PFSK-1 (cell line): ENCODE measurements around the gene NPIPB2.

Source experiments
- FOXP2 ChIP-seq: optimal IDR thresholded peaks from 2 replicates; pipeline ENCODE3; 2011; ENCODE audit warnings: borderline replicate concordance, control low read depth, inconsistent platforms; ENCODE audit not compliant: insufficient read depth; ENCODE audit errors: extremely low read length, extremely low read depth
- POLR2AphosphoS5 ChIP-seq: IDR thresholded peaks from 2 replicates; pipeline ENCODE4 v1.6.1; 2012; ENCODE audit warnings: low read depth, mild to moderate bottlenecking, control low read depth, low read length, moderate library complexity
- REST ChIP-seq, 2 experiments: IDR thresholded peaks; 2 replicates each; pipeline versions ENCODE4 v1.6.1 to v1.8.0; 2011 to 2012; ENCODE audit warnings: low read depth in 2 of 2, low read length in 2 of 2, control low read depth in 1 of 2, inconsistent platforms in 1 of 2, mild to moderate bottlenecking in 1 of 2, moderate library complexity in 1 of 2; ENCODE audit not compliant: insufficient read depth in 1 of 2
- TAF1 ChIP-seq: IDR thresholded peaks from 2 replicates; pipeline ENCODE4 v1.6.1; 2012; ENCODE audit warnings: low read length, control low read depth, borderline replicate concordance; ENCODE audit not compliant: insufficient read depth

GRCh38 chr16:11976850-11977375 is 35.1 kb upstream of the NPIPB2 start:
- TF ChIP-seq REST (IDR thresholded peaks at IDR 0.05; ENCODE audit: insufficient read depth in 1 of 2, low read depth in 2 of 2, low read length in 2 of 2), result no peak
- no peak for TF ChIP-seq POLR2AphosphoS5
- TF ChIP-seq FOXP2, result no peak
- TF ChIP-seq TAF1, result no peak
